Stimulated activated naive CD4-positive, alpha-beta T cell treated with Interleukin-2 at 50 U/mL for 16 hours (primary cell): Measurements from ENCODE around the gene PPIF.

Source experiments
- DNase-seq: peaks from one replicate; lab custom pipeline; 2025; lab: John Stamatoyannopoulos, UW

Gene PPIF

DNA sequence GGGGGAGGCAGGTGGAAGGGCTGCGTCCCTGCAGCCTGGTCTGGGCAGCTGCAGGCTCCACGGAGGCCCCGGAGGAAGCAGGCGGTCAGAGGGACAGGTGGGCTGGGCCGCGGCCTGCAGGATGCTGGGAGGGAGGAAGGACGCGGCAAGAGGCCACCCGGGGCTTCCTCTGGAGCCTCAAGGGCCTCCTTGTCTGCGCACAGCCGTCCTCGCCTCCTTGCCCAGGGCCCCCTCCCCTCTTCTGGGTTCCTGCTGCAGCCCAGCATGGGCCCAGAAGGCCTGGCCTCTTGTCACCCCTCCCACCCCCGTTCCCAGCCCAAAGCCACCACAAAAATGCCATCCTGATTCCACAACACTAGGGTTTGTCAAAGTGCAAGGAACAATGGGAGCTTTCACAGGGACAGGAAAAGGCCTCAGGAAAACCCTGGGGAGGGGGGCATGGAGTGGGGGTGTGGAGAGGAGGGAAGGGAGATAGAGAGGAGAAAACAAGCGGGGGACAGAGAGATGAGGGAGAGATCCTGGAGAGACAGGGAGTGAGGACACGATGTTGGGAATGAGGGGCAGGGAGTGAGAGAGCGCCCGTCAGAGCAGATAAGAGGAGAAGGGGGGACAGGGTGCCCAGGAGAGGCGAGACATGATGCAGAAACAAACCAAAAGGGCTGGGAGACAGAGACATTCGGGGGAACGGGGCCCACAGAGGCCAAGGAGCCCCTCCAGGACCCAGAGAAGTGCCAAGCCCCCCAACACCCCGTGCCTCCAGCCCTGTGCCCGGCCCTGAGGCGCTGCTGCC, 56.4 kb downstream of the PPIF start:
- DNase-seq, result no peak

DNA sequence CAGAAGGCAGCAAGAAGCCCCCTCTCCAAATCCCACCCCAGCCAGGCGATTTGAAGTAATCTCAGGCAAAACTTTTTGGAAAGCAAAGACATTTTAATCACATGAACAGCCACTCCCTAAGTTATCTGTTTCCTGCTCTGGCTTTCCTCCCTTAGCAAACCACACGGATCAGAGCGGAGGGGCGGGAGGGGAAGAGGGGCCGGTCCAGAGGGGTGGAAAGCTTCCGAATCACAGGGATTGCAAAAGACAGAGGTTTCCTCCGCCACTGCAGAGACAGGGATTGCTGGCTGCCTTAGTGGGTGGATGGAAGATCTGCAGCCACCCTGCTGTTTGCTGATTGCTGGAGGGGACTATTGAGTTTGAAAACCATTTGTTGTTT, 57.0 kb downstream of the PPIF start:
- no peak for DNase-seq

DNA sequence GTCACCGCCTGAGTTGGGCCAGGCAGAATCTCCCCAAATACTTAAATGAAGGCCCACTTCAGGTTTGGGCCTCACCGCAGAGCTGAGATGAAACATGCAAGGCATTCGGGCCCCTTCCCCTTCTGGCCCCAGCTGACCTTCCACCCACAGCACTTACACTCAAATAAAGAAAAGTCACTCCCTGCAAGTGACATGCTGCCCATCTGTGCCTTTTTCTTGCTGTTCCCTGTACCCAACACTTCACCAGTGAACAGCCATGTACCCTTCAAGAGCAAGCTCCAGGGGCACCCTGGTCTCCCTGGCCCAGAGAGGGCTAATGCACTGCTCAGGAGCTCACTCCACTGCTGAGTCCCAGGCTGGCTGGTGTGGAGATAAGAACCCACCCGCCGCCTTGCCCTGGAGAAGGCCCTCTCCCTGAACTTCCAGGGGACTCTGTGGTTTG, 57.4 kb downstream of the PPIF start:
- no peak for DNase-seq
